Urothelium cell line (cell line): ENCODE results near the gene MAML2.

Experiments used
- DNase-seq: peaks from one replicate; pipeline ENCODE4 v3.0.0; 2011; ENCODE audit warnings: low spot score, mixed read lengths
- FAIRE-seq: peaks from 2 replicates; lab custom pipeline; 2011; peaks lifted over from hg19 to GRCh38; lab: Jason Lieb, UNC

MAML2 gene

DNA sequence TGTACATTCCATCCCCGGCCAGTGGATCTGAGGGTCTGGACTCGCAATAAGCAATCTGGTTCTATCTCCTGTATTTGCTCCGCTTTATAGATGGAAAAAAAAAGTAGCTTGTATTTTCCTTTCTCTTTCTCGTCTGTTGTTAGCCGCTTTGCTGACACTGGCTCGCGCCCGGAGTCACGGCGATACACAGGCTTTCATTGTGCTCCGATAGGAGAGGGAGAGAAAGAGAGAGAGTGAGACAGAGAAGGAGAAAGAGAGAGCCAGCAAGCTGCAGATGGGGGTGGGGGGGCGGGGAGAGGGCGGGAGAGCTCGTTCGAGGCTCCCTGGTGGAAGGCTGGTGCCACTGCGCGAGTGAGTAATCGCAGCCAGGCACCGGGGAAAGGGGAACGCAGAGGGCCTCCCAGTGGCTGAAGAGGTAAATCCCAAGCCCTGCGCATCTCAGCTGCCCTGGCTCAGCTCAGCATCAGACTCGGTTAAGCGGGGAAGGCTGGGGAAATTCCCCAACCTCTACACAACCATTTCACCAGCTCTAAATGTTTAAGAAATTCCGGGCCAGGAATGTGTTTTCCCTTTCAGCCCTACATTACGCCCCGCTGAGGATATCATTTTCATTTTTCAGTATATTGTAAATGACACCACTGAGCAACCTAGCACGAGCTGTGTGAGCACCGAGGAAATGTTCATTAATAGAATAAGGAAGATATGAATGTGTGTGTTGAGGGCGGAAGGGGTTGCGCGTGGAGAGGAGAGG is at the start of gene MAML2:
Gene MAML2, minus strand, starts transcription at position 235 of the 751 bp plus-strand sequence. CDS start 1,300 bp downstream, outside the sequence.
- DNase-seq (peak; percentile 97), FAIRE-seq (no peak)

GRCh38 chr11:96391698-96392307 is 48.8 kb upstream of the MAML2 start:
- DNase-seq (no peak), FAIRE-seq (no peak)

GRCh38 chr11:96390488-96390792 is 47.4 kb upstream of the MAML2 start:
- DNase-seq: no peak
- no peak for FAIRE-seq

- DNase-seq (peak; percentile 97), FAIRE-seq (peak; percentile 5)
Observed at GRCh38 chr11:96389720-96390487, 46.9 kb upstream of the MAML2 start, which contains the start of the genes CCDC82 and JRKL. TSS of gene CCDC82 (minus strand) at chr11:96389912. CDS start at chr11:96384747, 5,165 bp downstream. TSS of gene JRKL (plus strand) at chr11:96390013. CDS start at chr11:96390650, 637 bp downstream.

- no peak for FAIRE-seq
- peak; percentile 52 for DNase-seq
Observed at GRCh38 chr11:96388891-96389719, 46.1 kb upstream of the MAML2 start.

GRCh38 chr11:96385187-96385586 is 42.2 kb upstream of the MAML2 start:
- FAIRE-seq: no peak
- DNase-seq: no peak

DNA sequence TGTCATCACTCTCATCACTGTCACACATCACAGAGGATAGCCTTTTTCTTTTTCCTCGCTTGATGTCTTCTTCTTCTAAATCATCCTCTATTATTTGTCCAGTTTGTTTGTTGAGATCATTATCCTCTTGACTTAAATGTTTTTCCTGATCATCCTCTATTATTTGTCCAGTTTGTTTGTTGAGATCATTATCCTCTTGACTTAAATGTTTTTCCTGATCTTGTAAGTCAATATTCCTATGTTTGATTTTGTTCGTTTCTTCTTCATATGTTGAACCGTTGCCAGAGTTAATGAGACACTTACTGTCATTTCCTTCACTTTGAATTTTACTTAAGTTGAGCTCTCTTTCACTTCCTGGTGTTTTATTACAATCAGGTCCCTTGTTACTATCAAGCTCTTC is 41.2 kb upstream of the MAML2 start:
- FAIRE-seq (no peak), DNase-seq (no peak)

- no peak for FAIRE-seq
Observed at GRCh38 chr11:96376796-96377195, 33.8 kb upstream of the MAML2 start.

DNA sequence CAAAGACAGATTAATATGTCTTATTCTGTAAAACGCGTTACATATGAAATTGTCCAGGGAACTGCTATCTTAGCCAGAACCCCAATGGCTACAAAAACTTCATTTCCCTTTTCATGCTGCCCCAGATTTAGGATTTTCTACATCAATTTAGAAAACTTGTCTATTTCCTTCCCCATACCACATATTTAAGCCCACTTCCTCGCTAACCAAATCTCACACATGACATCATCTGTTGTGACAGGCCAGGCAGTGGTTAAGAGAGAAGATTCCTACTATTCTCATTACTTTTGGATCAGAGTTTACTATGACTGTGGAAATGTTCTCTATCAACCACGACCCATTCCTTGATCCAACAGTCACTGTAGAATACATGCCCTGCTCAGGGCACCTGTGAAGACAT is 30.8 kb upstream of the MAML2 start:
- FAIRE-seq: no peak

More at GRCh38 chr11:96376796-96377195, 33.8 kb upstream of the MAML2 start:
- no peak for DNase-seq

DNA sequence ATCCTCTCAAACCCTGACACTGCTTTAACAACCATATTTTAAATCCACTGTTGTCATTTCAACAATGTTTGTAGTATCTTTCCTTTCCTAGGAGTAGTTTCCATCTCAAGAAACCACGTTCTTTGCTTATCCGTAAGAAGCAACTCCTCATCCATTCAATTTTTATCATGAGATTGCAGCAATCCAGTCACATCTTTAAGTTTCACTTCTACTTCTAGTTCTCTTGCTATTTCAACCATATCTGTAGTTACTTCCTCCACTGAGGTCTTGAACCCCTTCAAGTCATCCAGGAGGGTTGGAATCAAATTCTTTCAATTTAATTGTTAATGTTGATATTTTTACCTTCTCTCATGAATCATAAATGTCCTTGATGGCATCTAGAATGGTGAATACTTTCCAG is 24.3 kb upstream of the MAML2 start:
- FAIRE-seq (no peak), DNase-seq (no peak)

More for the DNA sequence above, 30.8 kb upstream of the MAML2 start:
- no peak for DNase-seq

GRCh38 chr11:96366024-96366423 is 23.0 kb upstream of the MAML2 start:
- DNase-seq (no peak), FAIRE-seq (no peak)

- DNase-seq (no peak), FAIRE-seq (no peak)
Observed at GRCh38 chr11:96365493-96365892, 22.5 kb upstream of the MAML2 start.

- no peak for DNase-seq
- no peak for FAIRE-seq
Observed at GRCh38 chr11:96361778-96362177, 18.8 kb upstream of the MAML2 start.

- no peak for DNase-seq
- FAIRE-seq: no peak
Observed at GRCh38 chr11:96358321-96358720, 15.3 kb upstream of the MAML2 start.

GRCh38 chr11:96357794-96358193 is 14.8 kb upstream of the MAML2 start:
- DNase-seq (no peak), FAIRE-seq (no peak)

DNA sequence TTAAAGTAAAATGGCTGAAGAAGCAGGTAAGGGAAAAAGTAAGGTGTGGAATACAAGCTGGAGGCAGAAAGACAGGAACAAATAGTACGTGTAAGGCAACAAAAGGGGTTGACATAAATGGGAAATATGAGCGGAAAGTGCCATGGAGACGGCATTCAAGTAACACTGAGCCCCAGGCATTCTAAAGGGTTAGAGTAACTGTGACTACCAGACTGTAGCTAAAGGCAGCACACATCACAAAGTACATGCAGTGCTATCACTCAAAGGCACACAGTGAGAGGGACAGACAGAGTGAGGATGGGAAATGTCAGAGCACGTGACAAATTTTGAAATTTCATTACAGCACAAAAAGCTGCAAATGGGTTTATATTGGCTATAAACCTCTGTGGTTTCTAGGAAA is 13.9 kb upstream of the MAML2 start:
- DNase-seq: no peak
- no peak for FAIRE-seq

GRCh38 chr11:96342014-96342960 is 708 bp downstream of the MAML2 start:
- FAIRE-seq (no peak), DNase-seq (no peak)

DNA sequence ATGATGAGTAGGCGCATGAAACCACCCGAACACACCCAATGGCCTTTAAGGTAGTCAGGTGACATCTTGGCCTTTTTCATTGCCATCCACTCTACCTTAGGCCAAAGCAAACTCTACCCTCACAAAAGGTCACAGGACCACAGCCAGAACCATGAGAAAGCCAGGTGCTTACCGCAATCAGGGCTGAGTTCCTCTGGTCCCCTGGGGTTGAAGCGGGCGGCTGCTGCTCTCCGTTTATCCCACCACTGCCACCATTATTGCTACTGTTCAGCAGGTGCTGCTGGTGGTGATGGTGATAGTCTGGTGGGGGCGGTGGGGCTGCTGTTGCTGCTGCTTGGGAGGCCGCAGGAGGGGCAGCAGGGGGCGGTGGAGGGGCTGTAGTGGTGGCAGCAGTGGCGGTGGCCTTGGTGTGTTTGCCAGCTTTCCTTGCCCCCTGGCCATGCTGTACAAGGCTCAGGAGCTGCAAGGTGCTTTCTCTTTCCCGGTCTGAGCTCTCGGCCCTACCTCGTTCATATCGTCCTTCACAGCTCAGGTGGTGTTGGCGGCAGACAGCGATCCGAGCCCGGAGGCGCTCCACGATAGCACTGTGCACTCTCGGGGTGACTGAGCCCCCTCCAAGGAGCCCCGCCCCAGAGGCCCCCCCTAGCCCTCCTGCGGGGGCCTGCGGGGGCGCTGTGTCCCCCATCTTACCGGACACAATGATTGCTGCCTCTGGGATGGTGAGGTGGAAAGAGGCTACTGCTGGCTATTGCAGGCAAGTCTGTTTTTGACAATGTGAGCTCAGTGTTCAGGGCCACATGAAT is 1.6 kb downstream of the MAML2 start:
- FAIRE-seq (no peak), DNase-seq (peak; percentile 54)

DNA sequence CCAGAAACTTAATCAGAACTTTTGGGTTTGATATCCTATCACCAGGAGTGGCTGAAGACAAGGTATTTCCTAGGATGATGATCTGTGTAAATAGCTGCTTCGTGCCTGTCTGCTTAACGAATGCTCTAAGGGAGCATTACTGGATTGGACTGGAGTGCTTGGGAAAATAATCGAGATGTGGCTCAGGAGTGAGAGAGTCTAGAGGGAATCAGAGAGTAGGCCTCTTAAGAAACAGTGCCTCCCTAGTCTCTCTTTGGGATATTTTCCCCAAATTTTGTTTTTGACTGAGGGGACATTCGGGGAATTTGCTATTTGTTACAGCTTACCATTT is 2.5 kb downstream of the MAML2 start:
- DNase-seq (no peak), FAIRE-seq (no peak)
